ENCODE measurements around the gene CDKAL1. TPM values are rescaled to one million over a fixed set of nuclear protein-coding genes. Genes with fewer than 3 reads are reported as not detected.
"Not testable (repeated sequence)": the region's sequence is repeated elsewhere in the genome, so short reads cannot be mapped to it uniquely, and the experiment has no call there.

CDKAL1 gene
- total and polyA plus RNA-seq, 2 of the 8 experiments (the other 6 are each of a cell fraction or from before 2014, with no cell fraction given) = 8.4 to 24.6 TPM

DNA sequence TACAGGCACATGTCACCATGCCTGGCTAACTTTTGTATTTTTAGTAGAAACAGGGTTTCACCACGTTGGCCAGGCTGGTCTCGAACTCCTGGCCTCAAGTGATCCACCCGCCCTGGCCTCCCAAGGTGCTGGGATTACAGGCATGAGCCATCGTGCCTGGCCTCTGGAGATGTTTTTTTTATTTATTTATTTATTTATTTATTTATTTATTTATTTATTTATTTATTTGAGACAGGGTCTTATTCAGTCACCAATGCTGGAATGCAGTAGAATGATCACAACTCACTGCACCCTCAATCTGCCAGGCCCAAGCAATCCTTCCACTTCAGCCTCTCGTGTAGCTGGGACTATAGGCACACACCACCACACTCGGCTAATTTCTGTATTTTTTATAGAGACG is 661.0 kb downstream of the CDKAL1 start:
- FAIRE-seq = not testable (repeated sequence)

More for the DNA sequence above, 661.0 kb downstream of the CDKAL1 start:
- H3K36me3 ChIP-seq (ENCODE audit: control insufficient read depth in 2 of 4, insufficient read depth in 4 of 4, low read length in 3 of 4); DNase-seq (ENCODE audit: low read depth in 1 of 2, low spot score in 2 of 2); POLR2A ChIA-PET (ENCODE audit: partially characterized antibody); H3K23me2 ChIP-seq (ENCODE audit: low read depth, low read length); H3K18ac ChIP-seq (ENCODE audit: extremely low read depth, low read length); H3K4me1 ChIP-seq (replicated peaks in 1 of 4; ENCODE audit: control insufficient read depth in 3 of 4, insufficient read depth in 4 of 4, low read length in 3 of 4); H3K4me3 ChIP-seq (ENCODE audit: extremely low read depth in 1 of 4, insufficient read depth in 2 of 4, low read depth in 3 of 4, low read length in 4 of 4); H3K79me2 ChIP-seq (ENCODE audit: control insufficient read depth in 1 of 2, insufficient read depth in 2 of 2, low read length in 2 of 2); H3K79me1 ChIP-seq (ENCODE audit: low read depth, low read length); H4K91ac ChIP-seq (replicated peaks; ENCODE audit: insufficient read length, low read length); H2BK12ac ChIP-seq (ENCODE audit: low read depth, low read length); H2BK15ac ChIP-seq (ENCODE audit: low read length); H3K27ac ChIP-seq (ENCODE audit: low read depth, low read length); H3K27me3 ChIP-seq (replicated peaks in 1 of 4; ENCODE audit: control insufficient read depth in 3 of 4, extremely low read depth in 1 of 4, insufficient read depth in 3 of 4, low read length in 3 of 4); H2BK120ac ChIP-seq (replicated peaks; ENCODE audit: low read depth, low read length); H3K9me3 ChIP-seq (ENCODE audit: insufficient read depth in 2 of 2, low read depth in 1 of 2, low read length in 1 of 2); H3K56ac ChIP-seq (replicated peaks; ENCODE audit: insufficient read length, low read depth, low read length); H2BK5ac ChIP-seq (ENCODE audit: low read depth, low read length); H3K4me2 ChIP-seq (ENCODE audit: insufficient read depth in 1 of 2, low read depth in 2 of 2, low read length in 2 of 2); H3K14ac ChIP-seq (ENCODE audit: insufficient read length); H3K23ac ChIP-seq (ENCODE audit: insufficient read length); H4K5ac ChIP-seq (ENCODE audit: insufficient read length, low read depth, low read length); H2AK5ac ChIP-seq (ENCODE audit: low read depth, low read length); H2BK20ac ChIP-seq (ENCODE audit: low read length); H4K8ac ChIP-seq (ENCODE audit: extremely low read depth, insufficient read depth, low read length); CTCF ChIA-PET (ENCODE audit: partially characterized antibody); H2AFZ ChIP-seq (ENCODE audit: low read length); H3K4ac ChIP-seq (replicated peaks; ENCODE audit: insufficient read length, low read depth, low read length); H4K20me1 ChIP-seq (replicated peaks in 1 of 2; ENCODE audit: control insufficient read depth in 1 of 2, insufficient read depth in 2 of 2, low read length in 2 of 2); H3K9ac ChIP-seq (replicated peaks in 1 of 4; ENCODE audit: extremely low read depth in 1 of 4, low read depth in 3 of 4, low read length in 3 of 4): not testable (repeated sequence)
- WGBS, 2 experiments (ENCODE audit: extremely low coverage in 1 of 2, insufficient coverage in 1 of 2, insufficient read length in 1 of 2, insufficient replicate concordance in 2 of 2, low coverage in 1 of 2, low lambda C conversion rate in 2 of 2, missing lambda C conversion rate in 1 of 2) = 92% methylated on average over 7 of the region's 7 CpGs; no CpG with 5 or more reads in 1 of the 2 experiments

Measured in H1 (cell line).